ENCODE measurements around the gene SLC22A1. TPM values are rescaled to one million over a fixed set of nuclear protein-coding genes. Genes with fewer than 3 reads are reported as not detected.

SLC22A1 gene
- 10 to 100 TPM in 1 of 2 donors, 1 to 10 TPM in 1; 5.8 to 11.0 TPM for total RNA-seq

DNA sequence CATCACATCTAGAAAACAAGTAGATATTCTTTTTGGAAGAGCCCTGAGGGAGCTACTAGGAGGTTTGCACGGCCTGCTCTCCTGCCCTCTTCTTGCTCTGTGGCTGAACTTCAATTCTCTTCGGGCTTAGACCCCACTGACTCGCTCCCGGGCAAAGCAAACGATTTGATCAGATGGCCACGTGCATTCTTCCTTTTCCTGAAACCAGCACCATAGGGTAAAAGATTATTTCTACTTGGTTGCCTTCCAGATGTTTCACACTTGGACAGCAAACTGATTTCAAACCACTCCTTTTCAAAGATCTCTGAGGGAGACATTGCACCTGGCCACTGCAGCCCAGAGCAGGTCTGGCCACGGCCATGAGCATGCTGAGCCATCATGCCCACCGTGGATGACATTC is at the start of gene SLC22A1:
Gene SLC22A1 (plus strand): TSS at position 258 of the 400 bp plus-strand sequence. CDS start 121 bp downstream, at position 379.
- Mint-ChIP-seq H3K36me3 (no peaks in the 10 kb centered on the region), H3K4me3 (no peak within 1 kb of the TSS), H3K27me3 (no peaks in the 10 kb centered on the region), H3K27ac (peak within 1 kb of the TSS in 1 of 2 donors; percentile 27), H3K9me3 (no peaks in the 10 kb centered on the region), H3K4me1 (ENCODE audit: low read depth in 2 of 2) (peaks cover 0 to 17% of the 10 kb centered on the region in 2 donors)
- no peak for DNase-seq (ENCODE audit: low spot score)
- no peak for ATAC-seq

DNA sequence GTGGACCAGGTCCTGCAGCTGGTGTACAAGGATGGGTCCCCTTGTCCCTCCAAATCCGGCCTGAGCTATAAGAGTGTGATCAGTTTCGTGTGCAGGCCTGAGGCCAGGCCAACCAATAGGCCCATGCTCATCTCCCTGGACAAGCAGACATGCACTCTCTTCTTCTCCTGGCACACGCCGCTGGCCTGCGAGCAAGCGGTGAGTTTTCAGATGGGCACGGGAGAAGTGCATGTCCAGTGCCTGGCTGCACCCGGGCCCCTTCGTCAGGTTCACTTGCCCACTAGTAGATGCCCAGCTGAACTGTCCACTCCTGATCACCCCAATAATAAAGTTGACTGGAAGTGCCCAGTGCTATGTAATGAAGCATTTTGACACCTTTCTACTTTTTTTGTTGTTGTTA is 48.3 kb upstream of the SLC22A1 start:
- DNase-seq (ENCODE audit: low spot score) (no peak), ATAC-seq (no peak)
- peaks cover 21 to 40% of the 10 kb centered on the region in 2 donors for H3K4me1 Mint-ChIP-seq (ENCODE audit: low read depth in 2 of 2)
- H3K9me3 Mint-ChIP-seq, result no peaks in the 10 kb centered on the region
- H3K27ac Mint-ChIP-seq, result peak overlapping the region in 1 of 2 donors; percentile 51
- H3K36me3 Mint-ChIP-seq, result peaks cover 36% of the 10 kb centered on the region
- no peak overlapping the region for H3K4me3 Mint-ChIP-seq
- no peaks in the 10 kb centered on the region for H3K27me3 Mint-ChIP-seq

DNA sequence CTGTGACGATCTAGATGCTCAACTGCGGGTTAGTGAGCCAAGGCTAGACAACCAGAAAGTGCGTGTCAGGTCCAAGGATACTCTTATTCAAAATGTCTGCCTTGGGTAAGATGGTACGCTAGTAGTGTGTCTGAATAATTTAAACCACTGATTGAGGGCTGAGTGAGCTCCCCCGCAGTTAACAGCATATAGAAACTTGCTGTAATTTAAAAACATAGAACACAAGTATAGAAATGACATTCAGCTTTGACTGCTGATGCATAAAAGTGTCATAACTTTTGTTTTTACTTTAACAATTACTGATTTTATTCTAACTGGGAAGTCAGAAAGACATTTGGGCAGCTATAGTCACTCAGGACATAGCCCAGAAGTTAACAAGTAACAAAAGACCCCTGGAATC is 45.6 kb upstream of the SLC22A1 start:
- no peak for ATAC-seq
- Mint-ChIP-seq H3K9me3 (no peaks in the 10 kb centered on the region), H3K27ac (peak overlapping the region in 1 of 2 donors; percentile 40), H3K4me3 (no peak overlapping the region), H3K4me1 (ENCODE audit: low read depth in 2 of 2) (peaks cover 6 to 21% of the 10 kb centered on the region in 2 donors), H3K27me3 (no peaks in the 10 kb centered on the region), H3K36me3 (peaks cover 26% of the 10 kb centered on the region)
- DNase-seq (ENCODE audit: low spot score), result no peak

DNA sequence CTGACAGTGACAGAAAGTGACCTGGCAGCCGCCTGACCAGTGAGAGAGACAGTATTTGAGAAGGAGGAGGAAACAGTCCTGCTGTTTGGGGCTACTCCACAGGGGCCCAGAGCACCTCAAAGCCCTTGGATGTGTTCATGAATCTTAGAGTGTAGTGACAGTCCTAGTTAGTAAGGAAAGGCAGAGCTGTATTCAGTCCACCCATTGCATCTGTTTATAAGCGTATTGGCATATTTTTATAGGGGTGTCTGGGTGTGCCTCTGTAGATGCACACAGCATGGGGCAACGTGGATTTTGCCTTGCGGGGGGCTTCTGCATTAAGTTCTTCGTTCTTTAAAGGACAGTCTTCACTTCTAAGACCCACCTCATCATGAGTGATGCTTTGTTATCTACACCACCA is 44.6 kb upstream of the SLC22A1 start:
- DNase-seq (ENCODE audit: low spot score) (no peak), ATAC-seq (no peak)
- Mint-ChIP-seq H3K9me3 (no peaks in the 10 kb centered on the region), H3K27ac (peak overlapping the region; percentile 40 to 58), H3K27me3 (no peaks in the 10 kb centered on the region), H3K4me3 (no peak overlapping the region), H3K36me3 (peaks cover 30% of the 10 kb centered on the region), H3K4me1 (ENCODE audit: low read depth in 2 of 2) (peaks cover 6 to 15% of the 10 kb centered on the region in 2 donors)

- Mint-ChIP-seq H3K4me3 (no peak overlapping the region), H3K9me3 (no peaks in the 10 kb centered on the region), H3K4me1 (ENCODE audit: low read depth in 2 of 2) (peaks cover 6 to 14% of the 10 kb centered on the region in 2 donors), H3K27ac (peak overlapping the region in 1 of 2 donors; percentile 58), H3K36me3 (peaks cover 32% of the 10 kb centered on the region), H3K27me3 (no peaks in the 10 kb centered on the region)
- no peak for DNase-seq (ENCODE audit: low spot score)
- ATAC-seq, result no peak
Measured at GRCh38 chr6:160077526-160077925, 44.1 kb upstream of the SLC22A1 start.

GRCh38 chr6:160078883-160079685 is 42.5 kb upstream of the SLC22A1 start:
- H3K4me1 Mint-ChIP-seq (ENCODE audit: low read depth in 2 of 2), result peaks cover 3 to 11% of the 10 kb centered on the region in 2 donors
- H3K27ac Mint-ChIP-seq, result no peak overlapping the region
- DNase-seq (ENCODE audit: low spot score) (no peak), ATAC-seq (peak in 1 of 2 donors; percentile 33)
- H3K27me3 Mint-ChIP-seq, result no peaks in the 10 kb centered on the region
- peaks cover 33% of the 10 kb centered on the region for H3K36me3 Mint-ChIP-seq
- H3K9me3 Mint-ChIP-seq, result no peaks in the 10 kb centered on the region
- no peak overlapping the region for H3K4me3 Mint-ChIP-seq

DNA sequence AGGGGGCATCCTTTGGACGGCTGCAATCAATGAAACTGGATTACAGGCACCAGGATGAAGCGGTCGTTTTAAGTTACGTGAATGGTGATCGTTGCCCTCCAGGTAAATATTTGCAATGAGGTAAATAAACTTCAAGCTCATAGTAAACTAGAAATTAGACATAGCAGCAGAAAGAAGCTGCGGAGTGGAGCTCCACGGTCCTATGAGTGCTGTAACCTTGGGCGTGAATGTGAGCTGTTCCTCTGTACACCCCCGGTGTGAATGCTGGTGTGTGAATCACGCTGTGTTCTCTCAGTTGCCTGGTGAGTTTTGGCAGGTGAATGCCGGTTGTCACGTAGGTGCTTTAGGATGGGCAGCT is 42.0 kb upstream of the SLC22A1 start:
- Mint-ChIP-seq H3K9me3 (no peaks in the 10 kb centered on the region), H3K27ac (no peak overlapping the region), H3K36me3 (peaks cover 34% of the 10 kb centered on the region), H3K4me3 (no peak overlapping the region), H3K27me3 (no peaks in the 10 kb centered on the region), H3K4me1 (ENCODE audit: low read depth in 2 of 2) (peaks cover 4 to 14% of the 10 kb centered on the region in 2 donors)
- ATAC-seq, result no peak
- no peak for DNase-seq (ENCODE audit: low spot score)

- ATAC-seq (no peak), DNase-seq (ENCODE audit: low spot score) (no peak)
- H3K4me3 Mint-ChIP-seq, result no peak overlapping the region
- H3K4me1 Mint-ChIP-seq (ENCODE audit: low read depth in 2 of 2), result peaks cover 7 to 17% of the 10 kb centered on the region in 2 donors
- H3K9me3 Mint-ChIP-seq, result no peaks in the 10 kb centered on the region
- H3K36me3 Mint-ChIP-seq, result peaks cover 37% of the 10 kb centered on the region
- no peaks in the 10 kb centered on the region for H3K27me3 Mint-ChIP-seq
- H3K27ac Mint-ChIP-seq, result peak overlapping the region in 1 of 2 donors; percentile 74
Measured at GRCh38 chr6:160080097-160080496, 41.5 kb upstream of the SLC22A1 start.

DNA sequence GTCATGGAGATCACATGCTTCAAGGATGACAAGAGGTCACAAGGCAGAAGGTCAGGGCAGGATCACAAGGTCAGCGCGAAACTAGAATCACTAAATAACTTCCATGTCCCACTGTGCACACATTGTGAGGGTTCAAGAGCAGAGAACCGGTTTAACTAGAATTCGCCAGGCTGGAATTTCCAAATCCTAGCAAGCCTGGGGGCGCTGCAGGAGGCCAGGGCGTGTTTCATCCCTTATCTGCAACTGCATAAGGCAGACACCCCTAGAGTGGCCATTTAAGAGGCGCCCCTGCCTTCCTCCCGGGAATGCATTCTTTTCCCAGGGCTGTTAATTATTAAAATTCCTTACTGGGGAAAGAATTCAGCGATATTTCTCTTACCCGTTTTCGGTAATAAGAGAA is 40.2 kb upstream of the SLC22A1 start:
- no peak for DNase-seq (ENCODE audit: low spot score)
- no peaks in the 10 kb centered on the region for H3K9me3 Mint-ChIP-seq
- peaks cover 18 to 27% of the 10 kb centered on the region in 2 donors for H3K4me1 Mint-ChIP-seq (ENCODE audit: low read depth in 2 of 2)
- no peaks in the 10 kb centered on the region for H3K27me3 Mint-ChIP-seq
- peak overlapping the region in 1 of 2 donors; percentile 74 for H3K27ac Mint-ChIP-seq
- peaks cover 40% of the 10 kb centered on the region for H3K36me3 Mint-ChIP-seq
- no peak overlapping the region for H3K4me3 Mint-ChIP-seq
- ATAC-seq, result no peak

GRCh38 chr6:160082627-160083026 is 39.0 kb upstream of the SLC22A1 start:
- no peaks in the 10 kb centered on the region for H3K27me3 Mint-ChIP-seq
- H3K4me1 Mint-ChIP-seq (ENCODE audit: low read depth in 2 of 2), result peaks cover 18 to 27% of the 10 kb centered on the region in 2 donors
- H3K4me3 Mint-ChIP-seq, result no peak overlapping the region
- peak overlapping the region in 1 of 2 donors; percentile 33 for H3K27ac Mint-ChIP-seq
- H3K9me3 Mint-ChIP-seq, result no peaks in the 10 kb centered on the region
- DNase-seq (ENCODE audit: low spot score), result no peak
- no peak for ATAC-seq
- H3K36me3 Mint-ChIP-seq, result peaks cover 34% of the 10 kb centered on the region

- Mint-ChIP-seq H3K4me1 (ENCODE audit: low read depth in 2 of 2) (peaks cover 18 to 30% of the 10 kb centered on the region in 2 donors), H3K27ac (peak overlapping the region in 1 of 2 donors; percentile 86), H3K36me3 (peaks cover 41% of the 10 kb centered on the region), H3K9me3 (no peaks in the 10 kb centered on the region), H3K27me3 (no peaks in the 10 kb centered on the region), H3K4me3 (no peak overlapping the region)
- DNase-seq (ENCODE audit: low spot score) (no peak), ATAC-seq (no peak)
Measured at GRCh38 chr6:160084198-160084776, 37.3 kb upstream of the SLC22A1 start.

GRCh38 chr6:160085226-160085625 is 36.4 kb upstream of the SLC22A1 start:
- Mint-ChIP-seq H3K9me3 (no peaks in the 10 kb centered on the region), H3K36me3 (peaks cover 51% of the 10 kb centered on the region)

GRCh38 chr6:160085713-160086505 is 35.7 kb upstream of the SLC22A1 start:
- peaks cover 18 to 27% of the 10 kb centered on the region in 2 donors for H3K4me1 Mint-ChIP-seq (ENCODE audit: low read depth in 2 of 2)
- H3K36me3 Mint-ChIP-seq, result peaks cover 48% of the 10 kb centered on the region
- ATAC-seq (peak; percentile 81), DNase-seq (ENCODE audit: low spot score) (no peak)
- no peaks in the 10 kb centered on the region for H3K27me3 Mint-ChIP-seq
- H3K9me3 Mint-ChIP-seq, result no peaks in the 10 kb centered on the region
- H3K4me3 Mint-ChIP-seq, result peak overlapping the region; percentile 6
- peak overlapping the region; percentile 72 to 86 for H3K27ac Mint-ChIP-seq

More at GRCh38 chr6:160085226-160085625, 36.4 kb upstream of the SLC22A1 start:
- ATAC-seq (no peak), DNase-seq (ENCODE audit: low spot score) (no peak)
- H3K4me3 Mint-ChIP-seq, result peak overlapping the region; percentile 6
- peak overlapping the region; percentile 72 to 86 for H3K27ac Mint-ChIP-seq
- peaks cover 18 to 30% of the 10 kb centered on the region in 2 donors for H3K4me1 Mint-ChIP-seq (ENCODE audit: low read depth in 2 of 2)
- H3K27me3 Mint-ChIP-seq, result no peaks in the 10 kb centered on the region
